Hepatocyte (in vitro differentiated cells): ENCODE measurements around the gene GSAP.

ENCODE experiments used
- CTCF ChIP-seq: fragments of 200-600 bp; sonication (generic); IDR thresholded peaks from 2 replicates; pipeline ENCODE4 v1.5.1; 2016; ENCODE audit warnings: antibody characterized with exemption, mild to moderate bottlenecking; ENCODE audit not compliant: poor library complexity
- EZH2 ChIP-seq: fragments of 200-600 bp; sonication (generic); IDR thresholded peaks from 2 replicates; pipeline ENCODE4 v1.6.1; 2016; ENCODE audit warnings: antibody characterized with exemption, mild to moderate bottlenecking, borderline replicate concordance

DNA sequence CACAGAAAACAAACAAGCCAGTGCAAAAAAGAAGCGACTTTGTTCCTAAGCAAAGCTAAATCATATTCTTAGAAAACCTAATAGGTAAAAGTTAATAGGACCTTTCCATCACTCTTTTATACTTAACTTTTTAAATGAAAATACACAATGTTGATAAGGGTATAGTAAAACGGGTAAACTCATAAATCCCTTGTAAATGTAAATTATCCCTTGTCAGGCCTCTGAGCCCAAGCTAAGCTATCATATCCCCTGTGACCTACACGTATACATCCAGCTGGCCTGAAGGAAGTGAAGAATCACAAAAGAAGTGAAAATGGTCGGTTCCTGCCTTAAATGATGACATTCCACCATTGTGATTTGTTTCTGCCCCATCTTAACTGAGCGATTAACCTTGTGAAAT is 76.4 kb downstream of the GSAP start:
- TF ChIP-seq EZH2 (no peak), CTCF (no peak)
